Measurements from ENCODE around the gene TMEM242. TPM values are rescaled to one million over a fixed set of nuclear protein-coding genes. Genes with fewer than 3 reads are reported as not detected.
A peak's percentile ranks its signal among the peaks of the same experiment; 100 is the strongest.

TMEM242 gene
- total RNA-seq, 1 donor from 2014 or later: 7.5 TPM

- DNase-seq: no peak
These were observed 76.4 kb downstream of the TMEM242 start for GRCh38 chr6:157246771-157247484.

GRCh38 chr6:157246048-157246630 is 77.2 kb downstream of the TMEM242 start:
- no peak for DNase-seq

GRCh38 chr6:157245436-157245835 is 77.9 kb downstream of the TMEM242 start:
- DNase-seq: no peak

- DNase-seq: no peak
These were observed 78.5 kb downstream of the TMEM242 start for GRCh38 chr6:157244780-157245179.

- DNase-seq: peak; percentile 48
These were observed 79.1 kb downstream of the TMEM242 start for GRCh38 chr6:157244175-157244574.

- no peak for DNase-seq
These were observed 80.5 kb downstream of the TMEM242 start for GRCh38 chr6:157242791-157243190.

- no peak for DNase-seq
These were observed 82.4 kb downstream of the TMEM242 start for GRCh38 chr6:157240960-157241311.

GRCh38 chr6:157240059-157240959 is 83.0 kb downstream of the TMEM242 start:
- no peak for DNase-seq

GRCh38 chr6:157239671-157240058 is 83.7 kb downstream of the TMEM242 start:
- no peak for DNase-seq

Other genes starting within 250 kb of the TMEM242 start
- gene ZDHHC14, start 57.7 kb upstream of the TMEM242 start, total RNA-seq: 24.1 and 32.8 TPM in 2 replicates